ENCODE measurements around the gene NTM. TPM values are rescaled to one million over a fixed set of nuclear protein-coding genes. Genes with fewer than 3 reads are reported as not detected.

NTM gene
- total and polyA plus RNA-seq, 2 experiments from 2014 or later: 2.2 to 4.9 TPM

GRCh38 chr11:132140056-132140455 lies 769.6 kb downstream of the NTM start:
- H3K36me3 ChIP-seq (replicated peaks; ENCODE audit: insufficient read depth, low read depth): no peaks in the 10 kb centered on the region
- no peaks in the 10 kb centered on the region for H3K9me3 ChIP-seq (ENCODE audit: low read depth)
- TF ChIP-seq CTCF (IDR thresholded peaks at IDR 0.05; ENCODE audit: poor library complexity): no peak
- no peak for TF ChIP-seq EZH2phosphoT487 (IDR thresholded peaks at IDR 0.05; ENCODE audit: low read depth, severe bottlenecking, unreplicated experiment)
- no peak for TF ChIP-seq EZH2 (IDR thresholded peaks at IDR 0.05; ENCODE audit: borderline replicate concordance)
- DNase-seq (ENCODE audit: low spot score): no peak
- H3K9me2 ChIP-seq (replicated peaks; ENCODE audit: insufficient read depth): no peaks in the 10 kb centered on the region
- H3K4me3 ChIP-seq: no peak overlapping the region
- no peaks in the 10 kb centered on the region for H3K79me2 ChIP-seq
- 72% methylated on average over 3 of the region's 3 CpGs for WGBS (ENCODE audit: low lambda C conversion rate, missing lambda C conversion rate)
- no peak overlapping the region for H3K4me2 ChIP-seq
- H3K27me3 ChIP-seq: no peaks in the 10 kb centered on the region
- no peak overlapping the region for H2AFZ ChIP-seq
- H3K27ac ChIP-seq: no peak overlapping the region
- H4K20me1 ChIP-seq (ENCODE audit: insufficient read depth, poor library complexity, severe bottlenecking): no peaks in the 10 kb centered on the region
- H3K4me1 ChIP-seq (ENCODE audit: insufficient read depth): no peaks in the 10 kb centered on the region

GRCh38 chr11:132142121-132142520 lies 771.7 kb downstream of the NTM start:
- Histone ChIP-seq H3K79me2 (no peaks in the 10 kb centered on the region), H3K4me3 (no peak overlapping the region), H4K20me1 (ENCODE audit: insufficient read depth, poor library complexity, severe bottlenecking) (no peaks in the 10 kb centered on the region), H3K36me3 (replicated peaks; ENCODE audit: insufficient read depth, low read depth) (no peaks in the 10 kb centered on the region), H3K27me3 (no peaks in the 10 kb centered on the region), H2AFZ (no peak overlapping the region), H3K4me1 (ENCODE audit: insufficient read depth) (no peaks in the 10 kb centered on the region), H3K9me3 (ENCODE audit: low read depth) (no peaks in the 10 kb centered on the region), H3K27ac (no peak overlapping the region), H3K9me2 (replicated peaks; ENCODE audit: insufficient read depth) (no peaks in the 10 kb centered on the region), H3K4me2 (no peak overlapping the region)
- no peak for DNase-seq (ENCODE audit: low spot score)
- TF ChIP-seq CTCF (IDR thresholded peaks at IDR 0.05; ENCODE audit: poor library complexity) (no peak), EZH2phosphoT487 (IDR thresholded peaks at IDR 0.05; ENCODE audit: low read depth, severe bottlenecking, unreplicated experiment) (no peak), EZH2 (IDR thresholded peaks at IDR 0.05; ENCODE audit: borderline replicate concordance) (no peak)
- WGBS (ENCODE audit: low lambda C conversion rate, missing lambda C conversion rate): 91% methylated on average over 9 of the region's 9 CpGs

- Histone ChIP-seq H3K4me1 (ENCODE audit: insufficient read depth) (no peaks in the 10 kb centered on the region), H3K27me3 (no peaks in the 10 kb centered on the region), H3K27ac (no peak overlapping the region), H3K4me2 (no peak overlapping the region), H2AFZ (no peak overlapping the region), H3K36me3 (replicated peaks; ENCODE audit: insufficient read depth, low read depth) (no peaks in the 10 kb centered on the region), H4K20me1 (ENCODE audit: insufficient read depth, poor library complexity, severe bottlenecking) (no peaks in the 10 kb centered on the region), H3K9me3 (ENCODE audit: low read depth) (no peaks in the 10 kb centered on the region), H3K4me3 (no peak overlapping the region), H3K9me2 (replicated peaks; ENCODE audit: insufficient read depth) (no peaks in the 10 kb centered on the region), H3K79me2 (no peaks in the 10 kb centered on the region)
- 92% methylated on average over 12 of the region's 12 CpGs for WGBS (ENCODE audit: low lambda C conversion rate, missing lambda C conversion rate)
- no peak for DNase-seq (ENCODE audit: low spot score)
- TF ChIP-seq EZH2 (IDR thresholded peaks at IDR 0.05; ENCODE audit: borderline replicate concordance) (no peak), EZH2phosphoT487 (IDR thresholded peaks at IDR 0.05; ENCODE audit: low read depth, severe bottlenecking, unreplicated experiment) (no peak), CTCF (IDR thresholded peaks at IDR 0.05; ENCODE audit: poor library complexity) (no peak)
These were observed 772.1 kb downstream of the NTM start for GRCh38 chr11:132142554-132142953.

- H3K36me3 ChIP-seq (replicated peaks; ENCODE audit: insufficient read depth, low read depth): no peaks in the 10 kb centered on the region
- WGBS (ENCODE audit: low lambda C conversion rate, missing lambda C conversion rate): 92% methylated on average over 7 of the region's 7 CpGs
- no peaks in the 10 kb centered on the region for H4K20me1 ChIP-seq (ENCODE audit: insufficient read depth, poor library complexity, severe bottlenecking)
- H3K4me1 ChIP-seq (ENCODE audit: insufficient read depth): no peaks in the 10 kb centered on the region
- H3K4me2 ChIP-seq: no peak overlapping the region
- H3K27ac ChIP-seq: no peak overlapping the region
- TF ChIP-seq EZH2phosphoT487 (IDR thresholded peaks at IDR 0.05; ENCODE audit: low read depth, severe bottlenecking, unreplicated experiment): no peak
- no peak for TF ChIP-seq EZH2 (IDR thresholded peaks at IDR 0.05; ENCODE audit: borderline replicate concordance)
- TF ChIP-seq CTCF (IDR thresholded peaks at IDR 0.05; ENCODE audit: poor library complexity): no peak
- H3K4me3 ChIP-seq: no peak overlapping the region
- H2AFZ ChIP-seq: no peak overlapping the region
- no peaks in the 10 kb centered on the region for H3K27me3 ChIP-seq
- no peaks in the 10 kb centered on the region for H3K9me2 ChIP-seq (replicated peaks; ENCODE audit: insufficient read depth)
- H3K79me2 ChIP-seq: no peaks in the 10 kb centered on the region
- DNase-seq (ENCODE audit: low spot score): no peak
- H3K9me3 ChIP-seq (ENCODE audit: low read depth): no peaks in the 10 kb centered on the region
These were observed 777.0 kb downstream of the NTM start for GRCh38 chr11:132147464-132147863.

All from hepatocyte (in vitro differentiated cells).